Activated naive CD4-positive, alpha-beta T cell treated with anti-CD3 and anti-CD28 coated beads, Interleukin-2, amount 10 ng/mL, durations not matched to agents 7 days and 5 days (primary cell): ENCODE measurements around the gene GPR152.
A peak's percentile ranks its signal among the peaks of the same experiment; 100 is the strongest.

ENCODE experiments used
- CTCF ChIA-PET: fragments of 350-600 bp; sonication (Branson Sonifier 250); formaldehyde crosslinking; loops from one replicate; lab custom pipeline; 2021; ENCODE audit warnings: antibody characterized with exemption; lab: Charles Lee
- DNase-seq: peaks from one replicate; pipeline ENCODE4 v3.0.0-alpha.2; 2020
- H3K27ac Mint-ChIP-seq: one replicate; pipeline ENCODE4 v1.8.0; 2021; ENCODE audit warnings: mild to moderate bottlenecking, moderate library complexity, mixed read lengths
- H3K27me3 Mint-ChIP-seq: one replicate; pipeline ENCODE4 v1.8.0; 2021; ENCODE audit warnings: mild to moderate bottlenecking, mixed read lengths
- H3K36me3 Mint-ChIP-seq: one replicate; pipeline ENCODE4 v1.8.0; 2021; ENCODE audit warnings: mixed read lengths
- H3K4me1 Mint-ChIP-seq: one replicate; pipeline ENCODE4 v1.8.0; 2021; ENCODE audit warnings: mixed read lengths
- H3K4me3 Mint-ChIP-seq: one replicate; pipeline ENCODE4 v1.8.0; 2021; ENCODE audit warnings: mild to moderate bottlenecking, moderate library complexity, mixed read lengths
- H3K9me3 Mint-ChIP-seq: one replicate; pipeline ENCODE4 v1.8.0; 2021; ENCODE audit warnings: mixed read lengths

GPR152 gene

GRCh38 chr11:67452141-67452952 is at the start of gene GPR152:
TSS of gene GPR152 (minus strand) at chr11:67452729. CDS start at chr11:67452724, 5 bp downstream.
- H3K4me3 Mint-ChIP-seq, result no peak within 1 kb of the TSS

GRCh38 chr11:67501854-67502253 is 49.3 kb upstream of the GPR152 start:
- Mint-ChIP-seq H3K27ac (no peak overlapping the region), H3K4me1 (peaks cover 41% of the 10 kb centered on the region), H3K36me3 (peaks cover 30% of the 10 kb centered on the region), H3K9me3 (no peaks in the 10 kb centered on the region), H3K27me3 (no peaks in the 10 kb centered on the region), H3K4me3 (no peak overlapping the region)
- CTCF ChIA-PET, result no interaction called here
- no peak for DNase-seq

More at GRCh38 chr11:67452141-67452952, at the start of gene GPR152:
- DNase-seq, result no peak
- CTCF ChIA-PET, result no interaction called here
- no peaks in the 10 kb centered on the region for H3K9me3 Mint-ChIP-seq
- peaks cover 2% of the 10 kb centered on the region for H3K36me3 Mint-ChIP-seq
- H3K27me3 Mint-ChIP-seq, result peaks cover 51% of the 10 kb centered on the region
- H3K4me1 Mint-ChIP-seq, result peaks cover 19% of the 10 kb centered on the region
- H3K27ac Mint-ChIP-seq, result peak within 1 kb of the TSS; percentile 49

GRCh38 chr11:67500831-67501715 is 48.5 kb upstream of the GPR152 start:
- Mint-ChIP-seq H3K9me3 (no peaks in the 10 kb centered on the region), H3K27me3 (no peaks in the 10 kb centered on the region), H3K4me3 (no peak overlapping the region), H3K27ac (peak overlapping the region; percentile 13), H3K36me3 (peaks cover 27% of the 10 kb centered on the region), H3K4me1 (peaks cover 34% of the 10 kb centered on the region)
- DNase-seq, result no peak
- CTCF ChIA-PET, result no interaction called here

GRCh38 chr11:67500484-67500821 is 47.9 kb upstream of the GPR152 start:
- Mint-ChIP-seq H3K36me3 (peaks cover 33% of the 10 kb centered on the region), H3K4me3 (no peak overlapping the region), H3K9me3 (no peaks in the 10 kb centered on the region), H3K4me1 (peaks cover 27% of the 10 kb centered on the region), H3K27me3 (no peaks in the 10 kb centered on the region), H3K27ac (peak overlapping the region; percentile 13)
- CTCF ChIA-PET, result no interaction called here
- no peak for DNase-seq

DNA sequence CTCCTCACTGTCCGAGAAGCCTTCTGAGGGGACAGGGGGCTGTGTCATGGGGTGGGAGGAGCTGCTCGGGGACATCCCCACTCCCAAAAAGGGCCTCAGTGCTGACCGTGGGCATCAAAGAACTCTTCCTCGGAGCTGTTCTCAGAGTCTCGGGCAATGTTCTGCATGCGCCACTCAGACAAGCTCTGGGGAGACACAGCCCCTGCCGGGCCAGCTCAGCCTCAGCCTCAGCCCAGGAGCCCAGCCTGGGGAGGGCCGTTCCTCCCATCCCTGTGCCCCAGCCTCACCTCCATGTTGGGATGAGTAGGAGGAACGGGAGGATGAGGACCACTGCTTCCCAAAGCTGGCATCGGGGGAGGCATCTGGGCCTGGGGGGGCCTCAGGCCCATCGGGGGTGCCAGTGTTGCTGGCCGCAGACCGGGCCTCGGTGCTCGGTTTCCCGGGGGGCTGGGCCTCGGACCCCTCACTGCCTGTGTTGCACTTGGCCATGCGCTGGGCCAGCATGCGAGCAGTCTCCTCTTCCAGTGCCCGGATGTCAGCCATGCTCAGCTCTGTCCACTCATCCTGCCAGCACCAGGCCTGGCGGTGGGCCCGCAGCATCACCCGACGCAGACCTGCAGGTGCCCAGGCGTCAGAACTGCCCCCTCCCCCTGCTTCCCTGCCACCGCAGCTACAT is 47.4 kb upstream of the GPR152 start:
- no peak overlapping the region for H3K4me3 Mint-ChIP-seq
- peaks cover 33% of the 10 kb centered on the region for H3K36me3 Mint-ChIP-seq
- no peak for DNase-seq
- CTCF ChIA-PET, result no interaction called here
- no peaks in the 10 kb centered on the region for H3K9me3 Mint-ChIP-seq
- no peak overlapping the region for H3K27ac Mint-ChIP-seq
- H3K4me1 Mint-ChIP-seq, result peaks cover 26% of the 10 kb centered on the region
- no peaks in the 10 kb centered on the region for H3K27me3 Mint-ChIP-seq

DNA sequence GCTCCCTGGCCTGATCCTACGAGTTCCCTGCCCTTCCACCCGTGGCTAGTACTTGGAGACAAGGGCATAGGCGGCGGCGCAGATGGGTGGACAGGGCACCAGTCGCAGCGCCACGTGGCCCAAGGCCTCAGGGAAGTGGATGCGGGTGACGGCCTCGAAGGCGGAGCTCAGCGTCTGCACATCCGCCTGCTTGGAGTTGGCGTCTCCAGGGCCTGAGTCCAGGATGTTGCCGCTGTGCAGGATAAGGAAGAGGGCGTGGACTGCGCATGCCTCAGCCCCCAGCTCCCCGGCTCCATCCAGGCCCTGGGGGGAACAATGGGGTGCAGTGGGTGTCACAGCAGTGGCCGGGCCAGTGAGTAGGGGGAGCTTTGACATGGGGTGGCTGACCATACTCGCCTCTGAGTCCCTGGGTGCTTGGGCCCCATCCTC is 46.0 kb upstream of the GPR152 start:
- CTCF ChIA-PET, result no interaction called here
- no peaks in the 10 kb centered on the region for H3K27me3 Mint-ChIP-seq
- peaks cover 20% of the 10 kb centered on the region for H3K4me1 Mint-ChIP-seq
- no peak overlapping the region for H3K27ac Mint-ChIP-seq
- DNase-seq, result no peak
- H3K9me3 Mint-ChIP-seq, result no peaks in the 10 kb centered on the region
- peaks cover 36% of the 10 kb centered on the region for H3K36me3 Mint-ChIP-seq
- H3K4me3 Mint-ChIP-seq, result no peak overlapping the region

DNA sequence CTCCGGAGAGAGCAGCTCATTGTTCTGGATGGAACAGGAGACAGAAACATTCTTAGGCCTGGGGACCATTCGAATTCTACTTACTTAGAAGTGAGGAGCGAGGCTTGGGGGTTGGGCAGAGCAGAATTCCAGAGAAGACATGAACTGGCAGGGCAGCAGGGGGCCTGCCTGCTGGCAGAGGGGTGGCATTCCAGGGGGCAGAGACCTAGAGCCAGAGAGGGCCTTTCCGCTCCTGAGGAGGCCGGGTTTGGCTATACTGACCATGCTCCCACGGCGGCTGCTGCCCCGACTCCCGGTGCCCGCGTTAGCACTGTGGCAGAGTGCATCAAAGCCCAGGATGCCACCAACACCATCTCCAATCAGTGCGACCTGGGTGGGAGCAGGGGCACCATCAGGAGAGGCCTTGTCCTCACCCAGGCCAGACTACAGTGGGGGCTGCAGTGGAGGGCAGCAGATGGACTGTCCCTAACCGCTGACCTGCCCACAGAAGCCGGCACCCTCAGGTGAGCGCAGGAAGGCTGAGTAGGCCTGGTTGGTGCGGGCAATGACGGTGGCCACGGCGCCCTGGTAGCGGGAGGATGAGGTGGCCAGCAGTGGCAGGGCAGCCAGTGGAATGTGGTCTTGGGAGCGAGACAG is 45.2 kb upstream of the GPR152 start:
- peaks cover 14% of the 10 kb centered on the region for H3K4me1 Mint-ChIP-seq
- H3K4me3 Mint-ChIP-seq, result no peak overlapping the region
- CTCF ChIA-PET, result no interaction called here
- no peaks in the 10 kb centered on the region for H3K27me3 Mint-ChIP-seq
- DNase-seq, result no peak
- peaks cover 37% of the 10 kb centered on the region for H3K36me3 Mint-ChIP-seq
- H3K27ac Mint-ChIP-seq, result no peak overlapping the region
- H3K9me3 Mint-ChIP-seq, result no peaks in the 10 kb centered on the region

- H3K27ac Mint-ChIP-seq, result no peak overlapping the region
- DNase-seq, result no peak
- peaks cover 31% of the 10 kb centered on the region for H3K36me3 Mint-ChIP-seq
- H3K27me3 Mint-ChIP-seq, result no peaks in the 10 kb centered on the region
- CTCF ChIA-PET, result no interaction called here
- H3K4me1 Mint-ChIP-seq, result peaks cover 7% of the 10 kb centered on the region
- H3K9me3 Mint-ChIP-seq, result no peaks in the 10 kb centered on the region
- H3K4me3 Mint-ChIP-seq, result no peak overlapping the region
Measured at GRCh38 chr11:67496113-67496512, 43.6 kb upstream of the GPR152 start.

- H3K36me3 Mint-ChIP-seq, result peaks cover 27% of the 10 kb centered on the region
- H3K27me3 Mint-ChIP-seq, result no peaks in the 10 kb centered on the region
- no peak for DNase-seq
- peaks cover under 1% of the 10 kb centered on the region for H3K4me1 Mint-ChIP-seq
- H3K9me3 Mint-ChIP-seq, result no peaks in the 10 kb centered on the region
- CTCF ChIA-PET, result no interaction called here
- H3K4me3 Mint-ChIP-seq, result no peak overlapping the region
- no peak overlapping the region for H3K27ac Mint-ChIP-seq
Measured at GRCh38 chr11:67495234-67496005, 42.9 kb upstream of the GPR152 start.

GRCh38 chr11:67494371-67495233 is 42.1 kb upstream of the GPR152 start:
- Mint-ChIP-seq H3K27me3 (no peaks in the 10 kb centered on the region), H3K27ac (no peak overlapping the region), H3K9me3 (no peaks in the 10 kb centered on the region), H3K4me3 (no peak overlapping the region), H3K4me1 (peaks cover under 1% of the 10 kb centered on the region), H3K36me3 (peaks cover 28% of the 10 kb centered on the region)
- CTCF ChIA-PET, result no interaction called here
- DNase-seq, result no peak

GRCh38 chr11:67493548-67494370 is 41.2 kb upstream of the GPR152 start:
- no peaks in the 10 kb centered on the region for H3K9me3 Mint-ChIP-seq
- H3K27me3 Mint-ChIP-seq, result no peaks in the 10 kb centered on the region
- H3K4me3 Mint-ChIP-seq, result no peak overlapping the region
- H3K27ac Mint-ChIP-seq, result no peak overlapping the region
- H3K4me1 Mint-ChIP-seq, result peaks cover 4% of the 10 kb centered on the region
- H3K36me3 Mint-ChIP-seq, result peaks cover 27% of the 10 kb centered on the region
- DNase-seq, result no peak
- CTCF ChIA-PET, result no interaction called here
